C4-2B (cell line): ENCODE data around the gene HPS4.

ENCODE experiments used
- ZFX ChIP-seq: fragments of 450-650 bp; IDR thresholded peaks from 2 replicates; pipeline ENCODE4 v1.6.1; 2017
- TF ChIP-seq, protein P1 (sequence below): fragments of 450-650 bp; conservative IDR thresholded peaks from 2 replicates; pipeline ENCODE4 v1.5.1; 2017; ENCODE audit warnings: mild to moderate bottlenecking

DNA sequence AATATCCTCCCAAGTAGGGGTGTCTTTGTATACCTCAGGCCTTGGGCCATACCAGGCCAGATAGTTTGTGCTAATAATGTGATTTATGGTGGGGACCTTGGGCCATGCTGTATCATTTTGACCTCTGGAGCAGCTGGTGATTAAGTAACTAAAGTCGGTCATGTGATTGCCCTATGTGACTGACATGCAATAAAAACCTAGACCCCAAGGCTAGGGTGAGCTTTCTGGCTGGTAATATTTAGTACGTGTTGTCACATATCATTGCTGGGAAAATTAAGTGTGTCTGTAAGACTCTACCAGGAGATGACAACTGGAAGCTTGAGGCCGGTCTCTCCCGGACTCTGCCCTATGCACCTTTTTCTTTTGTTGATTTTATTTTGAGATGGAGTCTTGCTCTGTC, 41.3 kb upstream of the HPS4 start:
- TF ChIP-seq, protein P1, sequence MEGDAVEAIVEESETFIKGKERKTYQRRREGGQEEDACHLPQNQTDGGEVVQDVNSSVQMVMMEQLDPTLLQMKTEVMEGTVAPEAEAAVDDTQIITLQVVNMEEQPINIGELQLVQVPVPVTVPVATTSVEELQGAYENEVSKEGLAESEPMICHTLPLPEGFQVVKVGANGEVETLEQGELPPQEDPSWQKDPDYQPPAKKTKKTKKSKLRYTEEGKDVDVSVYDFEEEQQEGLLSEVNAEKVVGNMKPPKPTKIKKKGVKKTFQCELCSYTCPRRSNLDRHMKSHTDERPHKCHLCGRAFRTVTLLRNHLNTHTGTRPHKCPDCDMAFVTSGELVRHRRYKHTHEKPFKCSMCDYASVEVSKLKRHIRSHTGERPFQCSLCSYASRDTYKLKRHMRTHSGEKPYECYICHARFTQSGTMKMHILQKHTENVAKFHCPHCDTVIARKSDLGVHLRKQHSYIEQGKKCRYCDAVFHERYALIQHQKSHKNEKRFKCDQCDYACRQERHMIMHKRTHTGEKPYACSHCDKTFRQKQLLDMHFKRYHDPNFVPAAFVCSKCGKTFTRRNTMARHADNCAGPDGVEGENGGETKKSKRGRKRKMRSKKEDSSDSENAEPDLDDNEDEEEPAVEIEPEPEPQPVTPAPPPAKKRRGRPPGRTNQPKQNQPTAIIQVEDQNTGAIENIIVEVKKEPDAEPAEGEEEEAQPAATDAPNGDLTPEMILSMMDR, result no peak
- TF ChIP-seq ZFX, result no peak
